CD14-positive monocyte (primary cell): ENCODE results near the gene ERO1B. TPM values are rescaled to one million over a fixed set of nuclear protein-coding genes. Genes with fewer than 3 reads are reported as not detected.

Experiments used
- DNase-seq, 3 donors: peaks; one replicate each; pipeline ENCODE4 v3.0.0-alpha.2; 2011 to 2022
- H2AFZ ChIP-seq: 2 replicates; pipeline ENCODE4 v1.6.0; 2012; ENCODE audit warnings: mild to moderate bottlenecking, low read depth, low read length, inconsistent platforms; ENCODE audit not compliant: insufficient read depth, poor library complexity, severe bottlenecking
- H3K27ac ChIP-seq, 2 donors: 1 replicate in 1 of 2; 2 replicates in 1 of 2; pipeline ENCODE4 v1.5.1; 2012 to 2013; ENCODE audit warnings: low read length in 2 of 2, control low read depth in 1 of 2, inconsistent platforms in 1 of 2, low read depth in 1 of 2, mild to moderate bottlenecking in 1 of 2
- H3K27me3 ChIP-seq, 2 donors: one replicate each; pipeline versions ENCODE4 v1.6.0 to v1.6.1; 2011 to 2013; ENCODE audit warnings: low read length in 2 of 2; ENCODE audit not compliant: control insufficient read depth in 2 of 2, insufficient read depth in 2 of 2
- H3K36me3 ChIP-seq, 2 donors: replicated peaks in 1 of 2; 1 replicate in 1 of 2; 2 replicates in 1 of 2; pipeline versions ENCODE4 v1.5.1 to v1.6.1; 2012 to 2013; ENCODE audit warnings: low read length in 2 of 2, control low read depth in 1 of 2, inconsistent platforms in 1 of 2, mild to moderate bottlenecking in 1 of 2; ENCODE audit not compliant: insufficient read depth in 2 of 2, control insufficient read depth in 1 of 2
- H3K4me1 ChIP-seq, 2 donors: 1 replicate in 1 of 2; 2 replicates in 1 of 2; pipeline versions ENCODE4 v1.5.1 to v1.6.1; 2012 to 2013; ENCODE audit warnings: low read length in 2 of 2, control low read depth in 1 of 2, inconsistent platforms in 1 of 2, mild to moderate bottlenecking in 1 of 2, moderate library complexity in 1 of 2; ENCODE audit not compliant: insufficient read depth in 2 of 2, control insufficient read depth in 1 of 2
- H3K4me2 ChIP-seq: replicated peaks from 2 replicates; pipeline ENCODE3; 2012; ENCODE audit warnings: low read length, moderate library complexity, mild to moderate bottlenecking; ENCODE audit not compliant: poor library complexity, severe bottlenecking; ENCODE audit errors: extremely low read depth
- H3K4me3 ChIP-seq, 3 experiments: fragments of 200-600 bp in 1 of 3; sonication (generic) in 1 of 3; replicated peaks in 1 of 3; 1 replicate in 2 of 3; 2 replicates in 1 of 3; pipeline ENCODE4 v1.5.1; 2011 to 2013; ENCODE audit warnings: low read length in 3 of 3, mild to moderate bottlenecking in 3 of 3, control low read depth in 2 of 3, low read depth in 2 of 3, inconsistent platforms in 1 of 3, moderate library complexity in 1 of 3
- H3K79me2 ChIP-seq: 2 replicates; pipeline ENCODE4 v1.6.0; 2012; ENCODE audit warnings: mild to moderate bottlenecking, control low read depth, inconsistent platforms, low read length, moderate library complexity; ENCODE audit not compliant: insufficient read depth
- H3K9ac ChIP-seq: 2 replicates; pipeline ENCODE4 v1.6.0; 2017; ENCODE audit warnings: low read length, mild to moderate bottlenecking; ENCODE audit not compliant: insufficient read depth, poor library complexity, severe bottlenecking
- H3K9me3 ChIP-seq, 2 donors: replicated peaks in 1 of 2; 1 replicate in 1 of 2; 2 replicates in 1 of 2; pipeline versions ENCODE4 v1.5.1 to v1.6.1; 2012 to 2013; ENCODE audit warnings: low read length in 2 of 2, control low read depth in 1 of 2; ENCODE audit not compliant: control insufficient read depth in 1 of 2, insufficient read depth in 1 of 2
- H4K20me1 ChIP-seq: 2 replicates; pipeline ENCODE4 v1.6.0; 2012; ENCODE audit warnings: mild to moderate bottlenecking, low read length, control low read depth, moderate library complexity; ENCODE audit not compliant: insufficient read depth
- H3K27ac Mint-ChIP-seq, 7 donors: one replicate each; pipeline ENCODE4 v1.8.0; 2020; ENCODE audit warnings: mild to moderate bottlenecking in 7 of 7, mixed read lengths in 7 of 7, moderate library complexity in 6 of 7, inconsistent platforms in 2 of 7
- H3K27me3 Mint-ChIP-seq, 3 donors: one replicate each; pipeline ENCODE4 v1.8.0; 2021 to 2022; ENCODE audit warnings: low read depth in 3 of 3, mild to moderate bottlenecking in 3 of 3, mixed read lengths in 3 of 3, moderate library complexity in 3 of 3, inconsistent platforms in 1 of 3
- H3K36me3 Mint-ChIP-seq, 2 donors: one replicate each; pipeline ENCODE4 v1.8.0; 2020; ENCODE audit warnings: mixed read lengths in 2 of 2, inconsistent platforms in 1 of 2, mild to moderate bottlenecking in 1 of 2
- H3K4me1 Mint-ChIP-seq: one replicate; pipeline ENCODE4 v1.8.0; 2020; ENCODE audit warnings: mild to moderate bottlenecking, mixed read lengths
- H3K4me3 Mint-ChIP-seq, 2 donors: one replicate each; pipeline ENCODE4 v1.8.0; 2020; ENCODE audit warnings: mild to moderate bottlenecking in 2 of 2, mixed read lengths in 2 of 2, moderate library complexity in 1 of 2
- H3K9me3 Mint-ChIP-seq, 7 donors: one replicate each; pipeline ENCODE4 v1.8.0; 2020 to 2022; ENCODE audit warnings: mixed read lengths in 7 of 7, mild to moderate bottlenecking in 6 of 7, moderate library complexity in 6 of 7, inconsistent platforms in 2 of 7
- CTCF ChIP-seq: fragments of 200-600 bp; IDR thresholded peaks from one replicate; pipeline ENCODE4 v1.8.0; 2022; ENCODE audit warnings: antibody characterized with exemption, mild to moderate bottlenecking
- WGBS: methylation state at CpG from one replicate; pipeline ENCODE4 v1.1.5; 2013; ENCODE audit warnings: missing lambda C conversion rate; ENCODE audit not compliant: insufficient coverage; 5-methylcytosine and 5-hydroxymethylcytosine counted together
- intact Hi-C, 2 donors: fragments of 100-400 bp; cut with micrococcal nuclease; formaldehyde crosslinking; loops; one replicate each; pipeline versions ENCODE4 v1.15.0 to v1.15.1; 2023
- polyA plus RNA-seq, 3 donors: library from polyadenylated mRNA; depleted of rRNA in 1 of 3; unstranded in 2 of 3; stranded (reverse) in 1 of 3; fragments of 300-500 nt in 2 of 3; fragments of >200 nt in 1 of 3; fragmentation: Illumina TruSeq in 2 of 3; gene quantifications; 1 replicate in 2 of 3; 2 replicates in 1 of 3; pipeline ENCODE4 v1.2.3, GENCODE V29; 2012 to 2021

Gene ERO1B
- polyA plus RNA-seq, 3 donors, result 2.7 to 4.2 (median 3.2) TPM

- Mint-ChIP-seq H3K4me1 (no peaks in the 10 kb centered on the region), H3K27ac (no peak overlapping the region), H3K9me3 (peaks cover 30 to 40% (median 32%) of the 10 kb centered on the region in 7 donors), H3K4me3 (no peak overlapping the region), H3K36me3 (peaks cover 42 to 61% of the 10 kb centered on the region in 2 donors), H3K27me3 (no peaks in the 10 kb centered on the region)
- H3K36me3 ChIP-seq, result peaks cover 3 to 44% of the 10 kb centered on the region in 2 donors
- H2AFZ ChIP-seq, result no peak overlapping the region
- no peaks in the 10 kb centered on the region for H3K79me2 ChIP-seq
- H3K9ac ChIP-seq, result no peak overlapping the region
- no peaks in the 10 kb centered on the region for H3K4me1 ChIP-seq
- TF ChIP-seq CTCF, result no peak
- H3K4me3 ChIP-seq, result no peak overlapping the region
- no peak overlapping the region for H3K4me2 ChIP-seq
- H3K9me3 ChIP-seq, result peaks cover 17 to 27% of the 10 kb centered on the region in 2 donors
- H3K27me3 ChIP-seq, result no peaks in the 10 kb centered on the region
- no peaks in the 10 kb centered on the region for H4K20me1 ChIP-seq
- no peak overlapping the region for H3K27ac ChIP-seq
- DNase-seq, result no peak
- intact Hi-C loops, result no loop called here
Observed at GRCh38 chr1:236261898-236262297, 19.9 kb downstream of the ERO1B start.

- H3K27me3 ChIP-seq, result no peaks in the 10 kb centered on the region
- no peak overlapping the region for H3K27ac ChIP-seq
- no peak overlapping the region for H3K4me2 ChIP-seq
- no peak for DNase-seq
- Mint-ChIP-seq H3K9me3 (peaks cover 30 to 40% (median 32%) of the 10 kb centered on the region in 7 donors), H3K4me3 (no peak overlapping the region), H3K27me3 (no peaks in the 10 kb centered on the region), H3K4me1 (no peaks in the 10 kb centered on the region), H3K36me3 (peaks cover 46 to 63% of the 10 kb centered on the region in 2 donors), H3K27ac (no peak overlapping the region)
- no peaks in the 10 kb centered on the region for H3K79me2 ChIP-seq
- peaks cover 17 to 27% of the 10 kb centered on the region in 2 donors for H3K9me3 ChIP-seq
- no peaks in the 10 kb centered on the region for H3K4me1 ChIP-seq
- H3K9ac ChIP-seq, result no peak overlapping the region
- intact Hi-C loops, result no loop called here
- no peak overlapping the region for H2AFZ ChIP-seq
- WGBS, result no CpG with 5 or more reads among the region's 1 CpG
- H4K20me1 ChIP-seq, result no peaks in the 10 kb centered on the region
- H3K4me3 ChIP-seq, result no peak overlapping the region
- TF ChIP-seq CTCF, result no peak
- peaks cover 3 to 48% of the 10 kb centered on the region in 2 donors for H3K36me3 ChIP-seq
Observed at GRCh38 chr1:236261033-236261432, 20.7 kb downstream of the ERO1B start.
